HG03378 (cell line): ENCODE results near the gene LGALS1.
A peak's percentile ranks its signal among the peaks of the same experiment; 100 is the strongest.
"Not testable (repeated sequence)": the region's sequence is repeated elsewhere in the genome, so short reads cannot be mapped to it uniquely, and the experiment has no call there.

Source experiments
- ATAC-seq: cut with Tn5 transposase; IDR thresholded peaks from one replicate; pipeline ENCODE4 v1.9.1; 2021; ENCODE audit warnings: mild to moderate bottlenecking, moderate library complexity; ENCODE audit not compliant: unreplicated experiment

LGALS1 gene

DNA sequence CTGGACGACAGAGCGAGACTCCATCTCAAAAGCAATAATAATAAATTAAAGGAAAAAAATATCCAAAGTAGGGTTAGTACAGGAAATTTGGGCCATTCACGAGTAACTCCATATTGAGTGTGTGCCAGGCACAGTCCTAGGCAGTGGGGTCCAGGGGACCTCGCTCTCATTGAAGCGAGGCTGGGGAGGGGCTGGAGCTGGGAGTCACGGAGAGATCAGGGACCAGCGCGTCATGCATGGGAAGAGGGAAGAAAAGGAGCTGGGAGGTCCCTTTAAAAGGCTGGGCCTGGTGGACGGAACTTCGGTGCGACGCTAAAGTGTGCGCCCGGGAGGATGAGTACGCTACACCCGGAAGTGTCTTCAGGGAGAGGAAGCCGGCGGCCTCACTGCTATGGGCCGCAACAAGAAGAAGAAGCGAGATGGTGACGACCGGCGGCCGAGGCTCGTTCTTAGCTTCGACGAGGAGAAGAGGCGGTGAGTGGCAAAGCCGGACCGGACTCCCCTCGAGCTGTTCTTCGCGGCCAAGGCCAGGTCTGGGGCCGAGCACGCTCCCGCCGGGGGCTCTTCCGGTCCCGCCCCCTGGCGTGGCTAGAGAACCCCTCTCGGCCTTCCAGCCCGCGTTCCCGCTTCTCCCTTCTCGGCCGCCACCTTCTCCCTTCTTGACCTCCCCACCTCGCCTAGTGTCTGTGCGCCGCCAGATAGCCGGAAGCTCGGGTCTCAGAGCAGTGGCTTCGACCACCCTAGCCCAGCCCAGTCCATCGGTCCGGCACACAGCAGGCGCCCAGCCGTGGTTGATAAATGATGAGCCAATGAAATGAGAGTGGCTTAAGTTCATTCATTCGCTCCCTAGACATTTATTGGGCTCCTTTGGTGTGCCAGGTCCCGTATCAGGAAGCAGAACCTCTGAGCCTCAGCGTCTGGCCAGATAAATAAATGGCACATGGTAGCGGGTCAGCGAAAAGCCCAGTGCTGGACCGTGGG lies 10.9 kb downstream of the LGALS1 start, which contains the start of gene NOL12:
TSS of gene NOL12 (plus strand) at position 342 of the 981 bp plus-strand sequence. CDS start at position 392, 50 bp downstream.
- ATAC-seq = no peak

- ATAC-seq = no peak
These were observed 15.0 kb downstream of the LGALS1 start for GRCh38 chr22:37690407-37690806.

DNA sequence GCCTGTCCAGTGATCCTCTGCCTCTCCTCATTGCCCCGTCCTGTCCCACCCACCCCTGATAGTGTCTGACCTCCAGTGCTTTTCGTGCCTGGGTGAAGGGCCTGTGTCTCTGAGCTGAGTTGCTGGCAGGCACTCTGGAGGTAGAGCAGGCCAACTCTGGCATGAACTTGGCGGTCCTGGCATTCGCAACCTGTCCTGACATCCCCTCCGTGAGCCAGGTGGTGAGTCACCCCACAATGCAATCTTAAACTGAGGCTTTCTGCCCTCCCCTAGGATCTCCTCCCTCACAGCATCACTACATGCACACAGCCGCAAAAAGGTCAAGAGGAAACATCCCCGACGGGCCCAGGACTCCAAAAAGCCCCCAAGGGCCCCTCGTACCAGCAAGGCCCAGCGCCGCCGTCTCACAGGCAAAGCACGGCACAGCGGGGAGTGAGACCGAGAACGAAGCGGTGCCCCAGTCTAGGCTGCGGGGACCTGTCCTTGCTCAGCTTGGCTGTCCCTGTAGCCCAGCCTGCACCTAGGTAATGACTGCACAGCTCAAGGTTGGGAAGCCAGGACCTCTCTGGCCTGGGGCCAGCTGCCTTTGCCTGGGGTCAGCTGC lies 15.6 kb downstream of the LGALS1 start:
- no peak for ATAC-seq

- ATAC-seq = no peak
These were observed 17.3 kb downstream of the LGALS1 start for GRCh38 chr22:37692627-37693285.

GRCh38 chr22:37694131-37694530 lies 18.7 kb downstream of the LGALS1 start:
- ATAC-seq = not testable (repeated sequence)

- ATAC-seq = not testable (repeated sequence)
These were observed 20.8 kb downstream of the LGALS1 start for GRCh38 chr22:37696260-37696656.

GRCh38 chr22:37696657-37697537 lies 21.5 kb downstream of the LGALS1 start, which contains the start of gene TRIOBP:
Gene TRIOBP (plus strand): TSS chr22:37697048. CDS start chr22:37701366, 4,318 bp downstream.
- ATAC-seq = peak; percentile 86

DNA sequence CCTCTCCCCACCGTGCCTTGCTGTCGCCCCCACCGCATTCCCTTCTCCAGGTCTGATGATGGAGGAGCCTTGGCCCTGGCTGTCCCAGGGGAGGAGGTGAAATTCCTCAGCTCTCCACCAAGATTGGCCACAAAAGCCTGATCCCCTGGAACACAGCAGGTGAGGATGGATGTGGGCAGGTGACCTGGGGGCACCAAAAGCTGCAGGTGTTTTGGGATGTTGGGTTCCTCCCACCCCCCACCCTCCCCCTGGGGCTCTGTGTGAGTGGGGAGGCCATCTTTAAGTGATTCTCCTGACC lies 22.1 kb downstream of the LGALS1 start:
- no peak for ATAC-seq

DNA sequence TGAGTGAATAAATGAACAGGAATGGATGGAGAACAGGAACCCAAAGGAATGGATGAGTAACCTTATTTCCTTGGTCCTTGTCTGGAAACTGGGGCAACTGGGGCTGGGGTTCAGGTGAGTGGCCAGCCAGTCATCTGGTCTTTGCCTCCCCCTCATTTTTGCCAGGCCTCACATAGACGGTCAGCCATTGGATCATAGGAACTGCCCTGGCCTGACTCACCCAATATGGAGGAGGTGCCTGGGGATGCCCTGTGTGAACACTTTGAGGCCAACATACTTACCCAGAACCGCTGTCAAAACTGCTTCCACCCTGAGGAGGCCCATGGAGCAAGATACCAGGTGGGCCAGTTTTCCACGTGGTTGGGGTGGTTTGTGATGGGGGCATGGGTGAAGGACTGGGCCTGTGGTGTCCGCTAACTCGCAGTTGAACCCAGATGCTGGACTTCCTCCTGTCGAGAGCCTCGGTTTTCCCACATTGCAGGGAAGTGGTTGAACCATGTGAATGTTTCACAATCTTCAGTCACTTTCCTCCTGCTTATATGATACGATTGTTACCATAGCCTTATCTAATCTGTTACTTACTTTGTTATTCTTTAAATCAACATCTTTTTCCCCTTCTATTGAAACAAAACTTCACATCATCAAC lies 25.8 kb downstream of the LGALS1 start:
- ATAC-seq = no peak

DNA sequence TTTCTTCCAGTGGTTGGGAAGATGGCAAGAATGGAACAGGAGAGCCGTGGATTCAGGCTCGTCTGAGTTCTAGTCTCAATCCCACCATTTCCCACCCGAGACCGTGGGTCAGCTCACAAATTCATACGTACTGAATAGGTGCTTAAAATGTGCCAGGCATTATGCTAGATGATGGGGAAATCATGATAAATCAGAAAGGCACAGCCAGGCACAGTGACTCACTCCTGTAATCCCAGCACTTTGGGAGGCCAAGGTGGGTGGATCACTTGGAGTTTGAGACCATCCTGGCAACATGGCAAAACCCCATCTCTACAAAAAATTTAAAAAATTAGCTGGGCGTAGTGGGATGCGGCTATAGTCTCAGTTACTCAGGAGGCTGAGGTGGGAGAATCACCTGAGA lies 28.5 kb downstream of the LGALS1 start:
- ATAC-seq = no peak

DNA sequence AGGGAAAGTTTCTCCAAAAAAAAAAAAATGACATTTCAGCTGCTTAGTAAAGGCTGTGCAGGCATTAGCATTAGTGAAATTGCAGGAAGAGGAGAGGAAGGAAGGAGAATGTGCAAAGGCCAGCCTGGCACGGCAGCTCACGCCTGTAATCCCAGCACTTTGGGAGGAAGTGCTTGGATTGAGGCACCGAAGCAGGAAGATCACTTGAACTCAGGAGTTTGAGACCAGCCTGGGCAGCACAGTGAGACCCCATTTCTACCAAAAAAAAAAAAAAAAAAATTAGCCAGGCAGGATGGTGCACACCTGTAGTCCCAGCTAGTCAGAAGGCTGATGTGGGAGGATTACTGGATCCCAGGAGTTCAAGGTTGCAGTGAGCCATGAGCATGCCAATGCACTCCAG lies 29.2 kb downstream of the LGALS1 start:
- no peak for ATAC-seq

DNA sequence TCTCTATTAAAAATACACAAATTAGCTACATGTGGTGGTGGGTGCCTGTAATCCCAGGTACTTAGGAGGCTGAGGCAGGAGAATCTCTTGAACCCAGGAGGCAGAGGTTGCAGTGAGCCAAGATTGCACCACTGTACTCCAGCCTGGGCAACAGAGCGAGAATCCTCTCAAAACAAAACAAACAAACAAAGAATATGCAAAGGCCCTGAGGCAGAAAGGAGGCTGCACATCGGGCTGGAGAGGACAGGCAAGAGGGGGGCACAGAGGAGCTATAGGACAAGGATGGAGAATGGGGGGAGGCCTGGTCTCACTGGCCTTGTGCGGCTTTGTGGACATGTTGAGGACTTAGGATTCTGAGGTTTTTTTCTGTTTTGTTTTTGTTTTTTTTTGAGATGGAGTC lies 29.8 kb downstream of the LGALS1 start:
- no peak for ATAC-seq

DNA sequence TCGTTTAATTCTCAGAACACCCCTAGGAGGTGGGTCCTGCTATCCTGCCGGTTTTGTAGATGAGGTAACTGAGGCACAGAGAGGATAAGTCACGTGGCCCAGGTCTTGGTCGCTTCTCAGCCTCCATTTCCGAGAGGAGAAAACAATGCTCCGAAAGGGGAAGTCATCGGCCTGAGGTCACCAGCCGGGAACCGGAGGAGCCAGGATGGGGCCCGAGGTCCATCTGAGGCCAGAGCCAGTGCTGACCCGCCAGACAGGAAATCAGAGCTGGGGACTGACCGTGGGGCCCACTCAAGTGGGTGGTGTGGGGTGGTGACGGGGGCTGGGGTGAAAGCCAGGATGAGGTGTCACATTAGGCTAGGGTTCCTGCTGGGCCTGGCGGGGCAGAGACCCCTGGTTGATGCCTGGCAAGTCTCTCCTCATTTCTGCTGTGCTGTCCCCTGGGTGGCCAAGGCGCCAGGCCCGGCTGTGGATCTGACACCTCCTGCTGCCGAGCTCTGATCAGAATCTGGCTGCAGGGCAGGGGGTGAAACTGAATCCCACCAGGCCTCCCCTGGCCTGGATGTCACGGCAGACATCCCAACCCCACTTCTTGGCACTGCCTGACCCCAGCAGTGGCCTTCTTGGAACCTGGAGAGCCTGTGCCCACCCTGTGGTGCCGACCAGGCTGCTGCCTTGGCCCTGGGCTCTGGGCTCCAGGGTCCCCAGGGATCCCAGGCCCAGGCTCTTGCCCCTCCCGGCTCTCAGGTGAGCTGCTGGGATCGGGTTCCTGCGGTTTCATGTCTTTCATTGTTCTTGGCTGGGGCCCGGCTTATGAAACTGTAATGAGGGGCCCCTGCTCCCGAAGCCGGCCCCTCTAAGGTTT lies 33.4 kb downstream of the LGALS1 start:
- no peak for ATAC-seq

DNA sequence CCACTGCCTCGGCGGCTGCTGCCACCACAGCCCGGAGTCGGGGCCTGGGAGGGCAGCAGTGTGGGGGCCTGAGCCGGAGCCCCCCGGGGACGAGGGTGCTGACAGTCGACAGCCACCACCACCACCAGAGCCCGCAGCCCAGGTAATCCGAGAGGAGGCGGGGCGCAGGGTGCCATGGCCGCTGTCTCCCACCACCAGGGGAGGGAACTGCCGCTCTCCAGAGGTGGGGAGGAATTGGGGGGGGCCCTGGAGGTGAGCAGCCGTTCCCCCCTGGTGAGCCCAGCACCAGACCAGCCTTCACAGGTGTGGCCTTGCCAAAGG lies 34.0 kb downstream of the LGALS1 start:
- no peak for ATAC-seq

DNA sequence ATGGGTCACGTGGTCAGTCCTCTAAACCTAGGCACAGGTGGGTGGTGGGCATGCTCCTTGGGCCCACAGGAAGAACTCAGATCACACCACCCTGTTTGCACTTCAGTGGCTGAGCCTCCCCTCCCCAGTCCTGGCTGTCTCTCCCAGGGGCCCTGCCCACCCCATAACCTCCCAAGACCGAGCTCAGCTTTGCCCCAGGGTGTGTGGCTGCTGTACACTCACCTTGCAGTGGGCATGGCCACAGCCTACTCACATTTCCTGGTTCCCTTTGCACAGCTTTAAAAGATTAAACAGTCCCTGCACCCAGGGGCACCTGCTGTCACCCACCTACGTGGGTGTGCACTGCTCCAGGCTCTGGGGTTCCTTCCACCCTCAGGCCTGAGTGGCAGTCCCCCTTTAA lies 35.2 kb downstream of the LGALS1 start:
- no peak for ATAC-seq

DNA sequence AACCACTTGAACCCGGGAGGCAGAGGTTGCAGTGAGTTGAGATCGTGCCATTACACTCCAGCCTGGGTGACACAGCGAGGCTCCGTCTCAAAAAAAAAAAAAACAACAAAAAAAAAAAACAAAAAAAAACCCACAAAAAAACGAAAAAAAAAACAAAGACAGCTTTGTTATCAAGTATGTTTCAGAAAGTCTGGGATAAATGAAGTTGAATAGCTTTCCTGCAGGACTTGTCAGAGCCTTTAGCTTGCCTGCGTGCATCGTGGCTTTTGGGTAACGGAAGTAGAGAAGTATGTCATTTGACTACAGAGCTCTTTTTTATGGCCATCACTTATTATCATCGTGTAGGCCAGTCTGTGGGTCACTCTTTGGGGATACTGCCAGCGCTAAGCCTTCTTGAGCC lies 36.1 kb downstream of the LGALS1 start:
- ATAC-seq = no peak

DNA sequence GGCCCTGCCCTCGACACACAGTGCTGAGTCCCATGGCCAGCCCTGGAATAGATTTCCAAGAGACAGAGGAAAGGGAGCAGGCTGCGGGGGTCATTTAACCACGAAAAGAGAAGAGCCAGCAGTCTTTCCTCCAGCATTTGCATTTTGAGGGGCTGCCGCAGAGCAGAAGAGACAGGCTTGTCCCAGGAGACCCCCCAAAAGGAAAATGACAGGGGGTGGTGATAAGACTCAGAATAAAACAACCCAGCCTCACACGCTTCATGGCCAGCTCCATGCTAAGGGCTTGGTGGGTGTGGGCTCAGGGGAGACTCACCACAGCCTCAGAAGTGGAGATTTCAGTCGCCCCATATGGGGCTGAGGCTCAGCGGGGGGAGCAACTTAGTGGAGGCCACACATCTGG lies 38.3 kb downstream of the LGALS1 start:
- ATAC-seq = no peak

- ATAC-seq = no peak
These were observed 39.2 kb downstream of the LGALS1 start for GRCh38 chr22:37714634-37715033.

DNA sequence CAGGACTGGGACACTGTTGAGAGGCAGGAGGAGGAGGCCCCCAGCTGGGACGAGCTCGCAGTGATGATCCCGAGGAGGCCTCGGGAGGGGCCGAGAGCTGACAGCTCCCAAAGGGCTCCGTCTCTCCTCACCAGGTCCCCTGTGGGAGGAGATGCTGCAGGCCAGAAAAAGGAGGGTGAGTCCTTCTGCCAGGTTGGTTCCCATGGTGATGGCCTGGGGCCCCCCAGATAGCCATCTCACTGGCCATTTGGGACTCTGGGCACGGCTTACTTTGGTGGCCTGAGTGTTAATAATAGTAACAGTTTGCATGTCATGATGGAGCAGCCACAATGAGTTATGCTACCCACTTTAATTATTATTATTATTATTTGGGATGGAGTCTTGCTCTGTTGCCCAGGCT lies 40.3 kb downstream of the LGALS1 start:
- no peak for ATAC-seq
